A549 treated with AZD9567 at 1 μM for 4 hours (cell line): ENCODE data around the gene TMEM161A. TPM values are rescaled to one million over a fixed set of nuclear protein-coding genes. Genes with fewer than 3 reads are reported as not detected.

Source experiments
- total RNA-seq: library from RNA; stranded (reverse); fragments of 200-300 nt; extraction: Qiagen RNA extraction; gene quantifications from 5 replicates; pipeline ENCODE4 v1.2.3, GENCODE V29; 2022; ENCODE audit not compliant: insufficient read depth

TMEM161A gene
- 23.6 to 26.8 TPM (median 24.6 TPM) in 5 replicates for total RNA-seq

GRCh38 chr19:19138109-19138981 lies at the start of gene TMEM161A:
TSS of gene TMEM161A (minus strand) at chr19:19138478. CDS start at chr19:19138428, 50 bp downstream.

GRCh38 chr19:19170053-19170872 lies 32.0 kb upstream of the TMEM161A start, which contains the start of gene MEF2B:
TSS of gene MEF2B (minus strand) at chr19:19170263. CDS start at chr19:19150735, 19,528 bp downstream.

Other genes with a start within 250 kb of the TMEM161A start
- gene CERS1, start 242.3 kb downstream of the TMEM161A start, total RNA-seq, result 4.2 to 5.7 TPM (median 5.2 TPM) in 5 replicates
- gene COPE, start 219.1 kb downstream of the TMEM161A start, total RNA-seq, result 126 to 170 TPM (median 165 TPM) in 5 replicates
- gene DDX49, start 218.8 kb downstream of the TMEM161A start, total RNA-seq, result 32.3 to 51.2 TPM (median 45.0 TPM) in 5 replicates
- gene HOMER3, start 197.3 kb downstream of the TMEM161A start, total RNA-seq, result 27.1 to 31.2 TPM (median 27.8 TPM) in 5 replicates
- 21.0 to 33.2 TPM (median 32.3 TPM) in 5 replicates for gene SUGP2, start 105.0 kb downstream of the TMEM161A start, total RNA-seq
- 25.9 to 39.3 TPM (median 27.3 TPM) in 5 replicates for gene ARMC6, start 104.9 kb downstream of the TMEM161A start, total RNA-seq
- gene SLC25A42, start 74.5 kb downstream of the TMEM161A start, total RNA-seq, result 0.85 to 1.3 TPM (median 1.1 TPM) in 4 of 5 replicates, not detected in the other
- gene MEF2B, start 31.8 kb upstream of the TMEM161A start, total RNA-seq, result 0.64 to 1.1 TPM (median 0.80 TPM) in 4 of 5 replicates, not detected in the other
- gene BORCS8, start 53.7 kb upstream of the TMEM161A start, total RNA-seq, result 6.4 to 12.5 TPM (median 11.8 TPM) in 5 replicates
- gene RFXANK, start 53.8 kb upstream of the TMEM161A start, total RNA-seq, result 42.7 to 55.0 TPM (median 45.6 TPM) in 5 replicates
- 31.1 to 45.3 TPM (median 32.4 TPM) in 5 replicates for gene NR2C2AP, start 64.9 kb upstream of the TMEM161A start, total RNA-seq
- gene NCAN, start 73.5 kb upstream of the TMEM161A start, total RNA-seq, result 0.06 to 0.21 TPM (median 0.12 TPM) in 4 of 5 replicates, not detected in the other
- 0.33 to 0.83 TPM (median 0.70 TPM) in 4 of 5 replicates, not detected in the other for gene TM6SF2, start 134.8 kb upstream of the TMEM161A start, total RNA-seq
- 24.9 to 44.4 TPM (median 27.8 TPM) in 5 replicates for gene SUGP1, start 182.0 kb upstream of the TMEM161A start, total RNA-seq
- 13.4 to 15.0 TPM (median 13.6 TPM) in 5 replicates for gene MAU2, start 182.4 kb upstream of the TMEM161A start, total RNA-seq